GM10266 (cell line): ENCODE measurements around the gene ARHGEF19.
"Not testable (repeated sequence)": the region's sequence is repeated elsewhere in the genome, so short reads cannot be mapped to it uniquely, and the experiment has no call there.

Experiments
- DNase-seq: peaks from one replicate; pipeline ENCODE4 v3.0.0; 2012; ENCODE audit errors: extremely low spot score
- TF ChIP-seq, protein P1 (sequence below): IDR thresholded peaks from 2 replicates; pipeline ENCODE4 v1.5.1; 2012; ENCODE audit warnings: mild to moderate bottlenecking, low read depth; ENCODE audit not compliant: control insufficient read depth, insufficient read depth; ENCODE audit errors: missing control alignments

Gene ARHGEF19

DNA sequence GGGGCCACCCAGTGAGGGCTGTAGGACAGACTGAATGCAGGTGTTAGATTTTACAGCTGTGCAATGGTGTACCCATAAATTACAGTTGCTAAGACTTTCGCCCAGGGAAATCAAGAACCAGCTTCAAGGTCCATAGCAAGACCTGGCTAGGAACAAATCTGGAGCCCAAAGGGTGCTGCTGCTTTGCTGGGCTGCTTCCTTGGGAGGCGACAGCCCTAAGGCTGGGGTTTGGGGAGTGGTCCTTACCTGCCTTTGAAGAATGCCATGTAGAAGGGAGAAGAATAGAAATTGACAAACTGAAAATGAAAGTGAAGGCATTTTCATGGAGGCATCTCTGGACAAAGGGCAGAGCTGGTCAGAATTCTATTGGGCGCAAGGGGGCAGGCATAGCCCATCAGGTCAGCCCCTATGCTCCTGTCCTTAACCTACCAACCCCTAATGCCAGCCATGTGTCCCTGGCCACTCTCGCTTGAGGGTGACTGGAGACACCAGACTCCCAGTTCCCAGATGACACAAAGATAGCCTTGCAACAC is 7.6 kb upstream of the ARHGEF19 start:
- no peak for DNase-seq
- TF ChIP-seq, protein P1, sequence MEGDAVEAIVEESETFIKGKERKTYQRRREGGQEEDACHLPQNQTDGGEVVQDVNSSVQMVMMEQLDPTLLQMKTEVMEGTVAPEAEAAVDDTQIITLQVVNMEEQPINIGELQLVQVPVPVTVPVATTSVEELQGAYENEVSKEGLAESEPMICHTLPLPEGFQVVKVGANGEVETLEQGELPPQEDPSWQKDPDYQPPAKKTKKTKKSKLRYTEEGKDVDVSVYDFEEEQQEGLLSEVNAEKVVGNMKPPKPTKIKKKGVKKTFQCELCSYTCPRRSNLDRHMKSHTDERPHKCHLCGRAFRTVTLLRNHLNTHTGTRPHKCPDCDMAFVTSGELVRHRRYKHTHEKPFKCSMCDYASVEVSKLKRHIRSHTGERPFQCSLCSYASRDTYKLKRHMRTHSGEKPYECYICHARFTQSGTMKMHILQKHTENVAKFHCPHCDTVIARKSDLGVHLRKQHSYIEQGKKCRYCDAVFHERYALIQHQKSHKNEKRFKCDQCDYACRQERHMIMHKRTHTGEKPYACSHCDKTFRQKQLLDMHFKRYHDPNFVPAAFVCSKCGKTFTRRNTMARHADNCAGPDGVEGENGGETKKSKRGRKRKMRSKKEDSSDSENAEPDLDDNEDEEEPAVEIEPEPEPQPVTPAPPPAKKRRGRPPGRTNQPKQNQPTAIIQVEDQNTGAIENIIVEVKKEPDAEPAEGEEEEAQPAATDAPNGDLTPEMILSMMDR: no peak

DNA sequence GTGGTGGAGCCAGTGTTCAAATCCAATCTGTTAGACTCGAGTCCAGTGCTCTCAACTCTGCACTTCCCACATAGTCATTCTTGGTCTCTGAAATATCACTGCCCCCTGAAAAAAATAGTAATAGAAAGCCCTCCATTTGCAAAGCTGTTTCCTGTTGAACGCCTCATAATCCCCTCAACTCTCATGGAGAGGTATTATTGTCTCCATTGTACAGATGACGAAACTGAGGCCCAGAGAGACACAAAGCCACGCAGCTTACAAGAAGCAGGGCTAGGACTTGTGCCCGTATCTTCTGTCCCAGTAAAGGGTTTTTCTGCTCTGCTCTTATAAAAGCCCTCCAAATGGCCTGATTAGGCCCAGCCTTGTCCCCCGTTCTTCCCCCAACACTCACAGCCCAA is 6.2 kb upstream of the ARHGEF19 start:
- TF ChIP-seq, protein P1: no peak
- DNase-seq: no peak

DNA sequence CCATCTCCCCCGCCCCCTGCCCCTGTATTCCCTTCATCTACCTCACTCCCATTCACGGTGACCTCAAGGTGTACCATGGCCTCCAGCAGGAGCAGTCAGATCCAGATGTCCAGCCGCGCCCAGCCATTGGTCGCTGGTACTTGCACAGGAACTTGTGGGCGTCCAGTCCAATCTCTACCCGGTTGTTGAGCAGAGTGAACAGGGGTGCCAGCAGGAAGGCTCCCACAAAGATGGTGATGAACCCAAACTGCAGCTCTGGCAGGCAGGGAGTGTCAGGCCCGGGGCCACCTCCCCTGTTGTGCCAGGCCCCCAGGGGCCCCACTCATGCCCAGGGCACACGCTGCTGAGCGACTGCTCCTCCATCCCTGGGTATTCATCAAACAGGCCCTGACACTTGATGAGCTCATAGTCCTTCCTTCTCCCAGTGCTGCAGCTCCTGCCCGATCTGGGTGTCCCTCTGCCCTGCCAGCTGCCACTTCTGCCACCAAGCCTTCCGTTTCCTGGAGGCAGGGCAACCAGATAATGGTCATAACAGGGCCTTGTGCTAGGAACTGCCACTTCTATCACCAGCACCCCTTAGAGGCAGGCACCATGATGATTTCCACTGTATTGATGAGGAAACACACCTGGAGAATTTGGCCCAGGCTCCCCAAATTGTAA is 5.7 kb upstream of the ARHGEF19 start:
- DNase-seq: no peak
- TF ChIP-seq, protein P1: no peak

DNA sequence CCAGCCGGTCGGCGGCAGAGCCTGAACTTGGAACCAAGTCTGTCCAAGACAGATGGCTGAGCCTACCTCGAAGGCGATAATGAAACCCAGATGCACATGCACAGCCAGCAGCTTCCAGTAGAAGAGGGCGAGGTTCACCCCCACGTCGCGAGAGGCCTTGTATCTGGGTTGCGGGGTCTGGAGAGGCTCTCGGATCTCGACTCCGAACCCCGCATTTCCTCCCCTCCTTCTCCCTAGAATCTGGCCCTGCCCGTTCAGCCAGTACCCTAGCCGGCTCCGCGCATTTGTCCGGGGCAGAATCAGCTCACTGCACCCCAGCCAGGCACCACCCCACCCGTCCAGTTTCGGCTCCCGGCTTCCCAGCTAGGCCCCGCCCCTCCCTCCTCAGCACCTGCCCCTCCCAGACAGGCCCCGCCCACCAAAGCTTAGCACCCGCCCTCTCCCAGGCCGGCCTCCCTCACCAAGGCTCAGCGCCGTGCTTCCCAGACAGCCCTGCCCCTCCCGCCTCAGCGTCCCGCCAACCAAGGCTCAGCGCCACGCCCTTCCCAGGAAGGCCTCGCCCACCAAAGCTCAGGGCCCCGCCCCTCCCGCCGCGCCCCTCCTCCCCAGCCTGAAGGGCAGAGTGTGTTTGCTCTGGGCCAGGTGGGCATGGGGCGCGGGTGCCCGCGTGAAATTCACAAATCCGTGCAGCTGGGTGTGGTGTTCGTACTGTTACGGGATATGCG is 4.8 kb upstream of the ARHGEF19 start:
- TF ChIP-seq, protein P1: no peak
- DNase-seq: peak; percentile 98

DNA sequence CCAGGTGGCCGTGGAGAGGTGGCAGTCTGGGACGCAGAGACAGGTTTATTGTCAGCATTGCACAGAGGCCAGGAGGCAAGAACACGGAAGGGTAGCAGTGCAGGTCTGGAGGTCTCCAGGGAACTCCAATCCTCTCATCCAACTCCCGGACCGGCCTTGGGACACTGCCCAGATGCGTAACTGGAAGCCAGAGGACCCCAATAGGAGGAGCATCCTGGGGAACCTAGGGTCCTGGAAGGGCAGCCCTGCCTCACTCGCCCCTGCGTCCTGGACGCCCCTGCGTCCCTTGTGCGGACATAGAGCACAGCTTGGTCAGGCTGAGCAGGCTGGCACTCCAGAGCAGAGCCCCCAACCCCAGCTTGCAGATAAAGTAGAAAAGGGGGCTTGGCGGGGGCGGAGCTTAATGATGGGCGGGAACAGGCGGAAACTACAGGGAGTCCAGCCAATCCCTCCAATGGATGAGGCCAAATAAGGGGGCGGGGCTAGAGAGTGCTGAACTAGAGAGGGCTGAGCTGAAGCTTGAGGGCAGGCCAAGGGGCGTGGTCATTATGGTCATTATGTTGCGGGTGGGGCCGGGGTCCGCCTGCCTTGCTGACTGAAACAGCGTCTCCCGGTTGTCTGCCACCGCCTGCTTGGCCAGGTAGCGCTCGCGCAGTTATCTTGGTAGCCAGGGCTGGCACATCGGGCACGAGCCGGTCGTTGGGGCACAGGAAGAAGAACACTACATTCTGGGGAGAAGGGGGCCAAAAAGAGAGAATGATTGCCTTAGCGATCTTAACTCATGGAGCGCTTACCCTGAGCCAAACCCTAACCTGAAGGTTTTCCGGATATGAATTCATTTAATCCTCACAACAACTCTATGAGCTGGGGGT is 3.7 kb upstream of the ARHGEF19 start:
- TF ChIP-seq, protein P1: no peak
- peak; percentile 84 for DNase-seq

DNA sequence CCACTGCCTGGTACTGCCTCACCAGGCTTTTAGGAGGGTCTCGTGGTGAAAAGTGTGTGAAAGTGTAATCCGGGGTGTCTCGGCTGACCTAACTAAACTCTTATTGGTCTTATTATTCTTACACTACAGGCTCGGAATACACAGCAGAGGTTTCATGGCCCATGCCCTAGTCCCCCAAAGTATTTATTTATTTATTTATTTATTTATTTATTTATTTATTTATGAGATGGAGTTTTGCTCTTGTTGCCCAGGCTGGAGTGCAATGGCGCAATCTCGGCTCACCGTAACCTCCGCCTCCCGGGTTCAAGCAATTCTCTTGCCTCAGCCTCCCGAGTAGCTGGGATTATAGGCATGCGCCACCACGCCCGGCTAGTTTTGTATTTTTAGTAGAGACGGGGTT is 2.8 kb upstream of the ARHGEF19 start:
- DNase-seq: not testable (repeated sequence)

DNA sequence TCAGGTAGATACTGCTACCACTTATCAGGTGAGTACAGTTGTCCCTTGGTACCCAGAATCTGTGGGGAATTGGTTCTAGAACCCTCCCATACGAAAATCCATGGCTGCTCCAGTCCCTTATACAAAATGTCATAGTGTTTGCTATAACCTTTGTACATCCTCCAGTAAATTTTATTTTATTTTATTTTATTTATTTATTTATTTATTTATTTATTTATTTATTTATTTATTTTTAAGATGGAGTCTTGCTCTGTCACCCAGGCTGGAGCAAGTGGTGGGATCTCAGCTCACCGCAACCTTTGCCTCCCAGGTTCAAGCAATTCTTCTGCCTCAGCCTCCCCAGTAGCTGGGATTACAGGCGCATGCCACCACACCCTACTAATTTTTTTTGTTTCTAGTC is 1.1 kb upstream of the ARHGEF19 start:
- DNase-seq: not testable (repeated sequence)

DNA sequence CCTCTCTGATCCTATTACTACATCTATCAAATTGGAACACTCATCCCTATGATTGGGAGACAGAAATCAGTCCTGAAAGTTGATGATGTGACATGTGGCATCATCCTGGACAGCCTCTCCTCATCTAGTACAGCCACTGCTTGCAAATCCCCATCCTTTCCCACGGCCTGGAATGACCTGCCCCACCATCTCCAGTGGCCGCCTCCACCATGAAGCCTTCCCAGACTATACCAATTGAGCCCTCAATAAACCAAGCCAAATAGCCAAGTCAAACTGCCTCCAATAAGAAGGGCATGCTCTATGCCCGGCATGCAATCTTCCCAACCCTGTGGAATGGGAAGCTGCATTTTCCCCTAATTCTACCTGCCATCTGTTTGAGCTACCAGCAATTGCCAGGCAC is 561 bp upstream of the ARHGEF19 start:
- TF ChIP-seq, protein P1: no peak
- DNase-seq: no peak
